ENCODE data around the gene MAGEE2.
"Not testable (repeated sequence)": the region's sequence is repeated elsewhere in the genome, so short reads cannot be mapped to it uniquely, and the experiment has no call there.

The MAGEE2 gene

GRCh38 chrX:75784680-75785491 lies at the start of gene MAGEE2:
MAGEE2 (minus strand) TSS chrX:75785254; CDS start chrX:75785051, 203 bp downstream.
- Histone ChIP-seq H3K4me3 (ENCODE audit: low read length) (no peak within 1 kb of the TSS), H3K27me3 (ENCODE audit: control insufficient read depth, insufficient read depth, low read length) (no peaks in the 10 kb centered on the region), H3K9me3 (ENCODE audit: control insufficient read depth, low read depth, low read length) (peaks cover 27% of the 10 kb centered on the region)

GRCh38 chrX:75786290-75786689 lies 1.2 kb upstream of the MAGEE2 start:
- no peaks in the 10 kb centered on the region for H3K27me3 ChIP-seq (ENCODE audit: control insufficient read depth, insufficient read depth, low read length)
- H3K9ac ChIP-seq (ENCODE audit: low read length), result no peak overlapping the region
- no peak overlapping the region for H3K27ac ChIP-seq (ENCODE audit: low read length)
- H3K4me1 ChIP-seq (ENCODE audit: control insufficient read depth, low read depth, low read length), result no peaks in the 10 kb centered on the region
- H3K9me3 ChIP-seq (ENCODE audit: control insufficient read depth, low read depth, low read length), result peaks cover 33% of the 10 kb centered on the region
- no peak overlapping the region for H3K4me3 ChIP-seq (ENCODE audit: low read length)
- H3K36me3 ChIP-seq (ENCODE audit: control insufficient read depth, low read depth, low read length), result no peaks in the 10 kb centered on the region

More at GRCh38 chrX:75784680-75785491, at the start of gene MAGEE2:
- H3K36me3 ChIP-seq (ENCODE audit: control insufficient read depth, low read depth, low read length), result no peaks in the 10 kb centered on the region
- H3K27ac ChIP-seq (ENCODE audit: low read length), result no peak within 1 kb of the TSS
- no peaks in the 10 kb centered on the region for H3K4me1 ChIP-seq (ENCODE audit: control insufficient read depth, low read depth, low read length)
- no peak within 1 kb of the TSS for H3K9ac ChIP-seq (ENCODE audit: low read length)

DNA sequence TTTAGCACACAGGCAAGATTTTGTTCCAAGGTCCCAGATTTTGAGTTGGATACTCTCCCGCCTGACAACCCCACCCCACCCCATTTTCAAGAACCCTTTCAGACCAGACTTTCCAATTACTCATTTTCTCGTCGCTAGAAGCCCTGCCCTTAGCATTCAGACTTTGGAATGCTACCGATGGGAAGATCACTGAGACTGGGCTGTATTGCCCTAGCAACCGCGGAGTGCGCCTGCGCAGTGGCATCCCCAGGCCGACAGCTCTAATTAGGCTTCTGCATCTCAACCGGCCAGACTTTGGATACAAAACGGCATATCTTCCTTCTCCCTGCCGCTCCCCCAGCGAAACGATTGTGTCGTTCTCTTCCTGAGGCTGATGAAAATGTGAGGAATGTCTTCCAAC lies 3.4 kb downstream of the MAGEE2 start:
- H3K9me3 ChIP-seq (ENCODE audit: control insufficient read depth, low read depth, low read length), result peaks cover 14% of the 10 kb centered on the region
- H3K9ac ChIP-seq (ENCODE audit: low read length), result no peak overlapping the region
- H3K4me3 ChIP-seq (ENCODE audit: low read length), result no peak overlapping the region
- H3K27ac ChIP-seq (ENCODE audit: low read length), result no peak overlapping the region
- no peaks in the 10 kb centered on the region for H3K36me3 ChIP-seq (ENCODE audit: control insufficient read depth, low read depth, low read length)
- H3K4me1 ChIP-seq (ENCODE audit: control insufficient read depth, low read depth, low read length), result no peaks in the 10 kb centered on the region
- no peaks in the 10 kb centered on the region for H3K27me3 ChIP-seq (ENCODE audit: control insufficient read depth, insufficient read depth, low read length)

DNA sequence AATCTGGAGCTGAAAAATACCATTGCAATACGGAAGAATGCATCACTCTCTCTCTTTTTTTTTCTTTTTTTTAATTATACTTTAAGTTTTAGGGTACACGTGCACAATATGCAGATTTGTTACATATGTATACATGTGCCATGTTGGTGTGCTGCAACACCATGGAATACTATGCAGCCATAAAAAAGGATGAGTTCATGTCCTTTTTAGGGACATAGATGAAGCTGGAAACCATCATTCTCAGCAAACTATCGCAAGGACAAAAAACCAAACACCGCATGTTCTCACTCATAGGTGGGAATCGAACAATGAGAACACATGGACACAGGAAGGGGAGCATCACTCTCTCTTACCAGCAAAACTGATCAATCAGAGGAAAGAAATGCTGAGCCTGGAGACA lies 17.0 kb downstream of the MAGEE2 start:
- peaks cover 10% of the 10 kb centered on the region for H3K9me3 ChIP-seq (ENCODE audit: control insufficient read depth, low read depth, low read length)
- H3K36me3 ChIP-seq (ENCODE audit: control insufficient read depth, low read depth, low read length); H3K9ac ChIP-seq (ENCODE audit: low read length); H3K4me3 ChIP-seq (ENCODE audit: low read length); H3K27ac ChIP-seq (ENCODE audit: low read length); H3K27me3 ChIP-seq (ENCODE audit: control insufficient read depth, insufficient read depth, low read length); H3K4me1 ChIP-seq (ENCODE audit: control insufficient read depth, low read depth, low read length): not testable (repeated sequence)

DNA sequence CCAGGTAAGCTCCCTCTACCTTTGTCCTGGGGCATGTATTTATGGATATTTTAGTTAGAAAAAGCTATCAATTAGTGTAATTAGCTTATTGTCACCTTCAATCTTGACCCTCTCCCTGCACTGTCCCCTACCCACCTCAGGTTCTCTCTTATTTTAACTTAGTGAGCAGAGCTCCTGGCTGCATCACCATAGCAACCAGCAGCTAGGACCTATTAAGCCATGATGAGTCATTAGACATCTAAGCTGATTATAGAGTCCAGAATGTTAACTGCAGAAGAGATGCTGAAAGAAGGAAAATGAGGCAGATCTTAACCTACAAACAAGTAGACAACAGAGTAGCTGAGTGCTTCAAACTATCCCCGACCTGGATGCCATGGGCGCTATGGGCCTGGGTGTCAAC lies 36.6 kb downstream of the MAGEE2 start:
- H3K4me3 ChIP-seq (ENCODE audit: low read length), result no peak overlapping the region
- no peak overlapping the region for H3K27ac ChIP-seq (ENCODE audit: low read length)
- H3K27me3 ChIP-seq (ENCODE audit: control insufficient read depth, insufficient read depth, low read length), result no peaks in the 10 kb centered on the region
- H3K9me3 ChIP-seq (ENCODE audit: control insufficient read depth, low read depth, low read length), result peaks cover 14% of the 10 kb centered on the region
- H3K4me1 ChIP-seq (ENCODE audit: control insufficient read depth, low read depth, low read length), result no peaks in the 10 kb centered on the region
- no peaks in the 10 kb centered on the region for H3K36me3 ChIP-seq (ENCODE audit: control insufficient read depth, low read depth, low read length)
- no peak overlapping the region for H3K9ac ChIP-seq (ENCODE audit: low read length)

DNA sequence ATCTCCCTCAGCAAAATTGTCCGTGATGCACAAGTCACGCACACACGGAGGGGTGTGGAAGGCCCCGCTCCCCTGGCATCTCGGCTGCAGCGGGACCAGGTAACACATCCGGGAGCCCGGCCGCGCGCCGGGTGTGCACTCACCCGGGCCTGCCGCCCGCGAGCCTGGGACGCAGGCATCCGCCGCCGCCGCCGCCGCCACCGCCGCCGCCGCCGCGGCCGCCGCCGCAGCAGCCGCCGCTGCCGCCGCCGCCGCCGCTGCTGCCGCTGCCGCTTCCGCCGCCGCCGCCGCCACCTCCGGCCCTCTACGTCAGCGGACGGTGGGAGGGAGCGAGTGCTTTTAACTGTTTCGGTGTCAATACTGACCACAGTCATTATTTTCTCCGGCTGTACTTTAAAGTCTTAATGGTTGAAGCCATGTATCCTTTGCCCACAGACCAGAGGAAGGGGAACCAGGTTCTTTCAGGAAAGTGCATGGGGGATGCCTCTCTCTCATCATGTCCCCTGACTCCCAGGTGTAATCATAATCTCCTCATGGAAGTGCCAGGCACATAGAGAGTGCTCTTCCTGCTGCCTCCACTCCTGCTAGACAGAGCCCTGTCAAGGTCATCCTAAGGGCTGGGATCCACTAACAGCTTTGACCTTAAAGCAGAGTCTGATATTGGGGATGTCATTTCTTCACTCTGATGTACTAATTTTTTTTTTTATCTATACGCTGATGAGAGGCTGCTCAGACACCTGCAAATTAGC lies 38.0 kb downstream of the MAGEE2 start:
- no peaks in the 10 kb centered on the region for H3K4me1 ChIP-seq (ENCODE audit: control insufficient read depth, low read depth, low read length)
- no peak overlapping the region for H3K27ac ChIP-seq (ENCODE audit: low read length)
- peak overlapping the region; percentile 34 for H3K9ac ChIP-seq (ENCODE audit: low read length)
- no peaks in the 10 kb centered on the region for H3K27me3 ChIP-seq (ENCODE audit: control insufficient read depth, insufficient read depth, low read length)
- peak overlapping the region; percentile 78 for H3K4me3 ChIP-seq (ENCODE audit: low read length)
- H3K36me3 ChIP-seq (ENCODE audit: control insufficient read depth, low read depth, low read length), result no peaks in the 10 kb centered on the region
- peaks cover 25% of the 10 kb centered on the region for H3K9me3 ChIP-seq (ENCODE audit: control insufficient read depth, low read depth, low read length)

Data from iPS-18a (cell line).